ENCODE data around the gene HARBI1. TPM values are rescaled to one million over a fixed set of nuclear protein-coding genes. Genes with fewer than 3 reads are reported as not detected.

The HARBI1 gene
- total and polyA plus RNA-seq, 10 of the 15 experiments (the other 5 are each of a cell fraction or from before 2014, with no cell fraction given): 3.6 to 8.4 (median 5.2) TPM

DNA sequence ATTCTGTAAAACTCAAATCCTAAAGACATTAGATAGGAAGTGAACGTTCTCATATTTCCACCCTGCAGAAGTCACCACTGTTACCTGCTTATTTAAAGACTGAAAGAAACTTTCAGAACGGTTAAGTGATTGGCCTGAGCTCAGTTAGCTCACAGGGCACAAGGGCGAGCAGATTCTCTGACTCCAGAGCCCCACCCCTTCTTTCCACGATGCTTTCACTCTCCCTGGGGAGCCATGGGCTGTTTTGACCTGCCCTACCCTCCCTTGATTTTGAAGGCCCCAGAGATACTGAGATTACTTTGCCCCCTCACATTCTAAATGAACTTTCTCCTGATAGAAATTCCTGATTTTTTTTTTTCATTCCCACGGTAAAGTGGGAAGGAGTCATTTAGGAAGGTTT is 49.5 kb upstream of the HARBI1 start (continued):
- TF ChIP-seq, protein P1, sequence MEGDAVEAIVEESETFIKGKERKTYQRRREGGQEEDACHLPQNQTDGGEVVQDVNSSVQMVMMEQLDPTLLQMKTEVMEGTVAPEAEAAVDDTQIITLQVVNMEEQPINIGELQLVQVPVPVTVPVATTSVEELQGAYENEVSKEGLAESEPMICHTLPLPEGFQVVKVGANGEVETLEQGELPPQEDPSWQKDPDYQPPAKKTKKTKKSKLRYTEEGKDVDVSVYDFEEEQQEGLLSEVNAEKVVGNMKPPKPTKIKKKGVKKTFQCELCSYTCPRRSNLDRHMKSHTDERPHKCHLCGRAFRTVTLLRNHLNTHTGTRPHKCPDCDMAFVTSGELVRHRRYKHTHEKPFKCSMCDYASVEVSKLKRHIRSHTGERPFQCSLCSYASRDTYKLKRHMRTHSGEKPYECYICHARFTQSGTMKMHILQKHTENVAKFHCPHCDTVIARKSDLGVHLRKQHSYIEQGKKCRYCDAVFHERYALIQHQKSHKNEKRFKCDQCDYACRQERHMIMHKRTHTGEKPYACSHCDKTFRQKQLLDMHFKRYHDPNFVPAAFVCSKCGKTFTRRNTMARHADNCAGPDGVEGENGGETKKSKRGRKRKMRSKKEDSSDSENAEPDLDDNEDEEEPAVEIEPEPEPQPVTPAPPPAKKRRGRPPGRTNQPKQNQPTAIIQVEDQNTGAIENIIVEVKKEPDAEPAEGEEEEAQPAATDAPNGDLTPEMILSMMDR (IDR thresholded peaks at IDR 0.05 in 2 of 3, conservative IDR thresholded peaks at IDR 0.05 in 1 of 3; ENCODE audit: control insufficient read depth in 2 of 3, extremely low read depth in 1 of 3, insufficient read depth in 1 of 3, low read depth in 3 of 3, low read length in 3 of 3): no peak
- TF ChIP-seq POLR2AphosphoS5 (IDR thresholded peaks at IDR 0.05; ENCODE audit: low read length) (no peak), BMI1 (IDR thresholded peaks at IDR 0.05; ENCODE audit: borderline replicate concordance) (no peak)

DNA sequence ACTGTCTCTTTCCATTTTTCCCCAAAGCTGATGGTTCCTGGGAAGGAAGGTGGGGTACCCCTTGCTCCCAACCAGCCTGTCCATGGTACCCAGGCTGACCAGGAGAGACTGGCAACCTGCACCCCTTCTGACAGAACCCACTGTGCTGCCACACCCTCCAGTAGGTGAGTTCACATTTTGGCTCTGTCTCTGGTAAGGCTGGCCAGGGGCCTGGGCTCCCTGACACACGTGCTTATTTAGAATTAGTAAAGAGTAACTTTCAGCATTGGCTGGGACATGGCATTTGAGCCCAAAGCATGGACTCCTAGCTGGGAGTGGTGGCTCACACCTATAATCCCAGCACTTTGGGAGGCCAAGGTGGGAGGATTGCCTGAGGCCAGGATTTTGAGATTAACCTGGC is 48.3 kb upstream of the HARBI1 start:
- in situ Hi-C loops (cut with MboI): no loop called here
- no TSS peak for BruUV-seq (replicated peaks)
- FAIRE-seq (no peak), DNase-seq (ENCODE audit: low read depth, low spot score) (no peak), ATAC-seq (no peak)
- ChIA-PET RAD21 (ENCODE audit: unreplicated experiment) (no interaction called here), SMC1A (ENCODE audit: uncharacterized antibody, unreplicated experiment) (no interaction called here), CTCF (no interaction called here), POLR2A (no interaction called here)
- Histone ChIP-seq H3K9ac (ENCODE audit: control insufficient read depth, insufficient read depth, low read length) (no peak overlapping the region), H3K4me3 (no peak overlapping the region), H2AFZ (ENCODE audit: control insufficient read depth, low read depth, low read length) (no peak overlapping the region), H3K4me2 (ENCODE audit: control insufficient read depth, insufficient read depth) (no peak overlapping the region), H3K36me3 (ENCODE audit: control insufficient read depth in 2 of 2, insufficient read depth in 2 of 2, low read length in 1 of 2) (peaks cover 11 to 30% of the 10 kb centered on the region in 2 experiments), H3K9me3 (replicated peaks; ENCODE audit: control insufficient read depth, insufficient read depth, low read length) (no peaks in the 10 kb centered on the region), H3K79me2 (ENCODE audit: control insufficient read depth, insufficient read depth, low read length) (no peaks in the 10 kb centered on the region), H4K20me1 (ENCODE audit: control insufficient read depth, insufficient read depth) (no peaks in the 10 kb centered on the region), H3K27me3 (replicated peaks in 1 of 2; ENCODE audit: control insufficient read depth in 2 of 2, insufficient read depth in 2 of 2, low read length in 1 of 2) (no peaks in the 10 kb centered on the region), H3K4me1 (ENCODE audit: control insufficient read depth, insufficient read depth, low read length) (no peaks in the 10 kb centered on the region), H3K27ac (ENCODE audit: control insufficient read depth, insufficient read depth) (no peak overlapping the region)
- WGBS (ENCODE audit: insufficient coverage, insufficient replicate concordance, low lambda C conversion rate, missing lambda C conversion rate): 100% methylated on average over 1 of the region's 1 CpG
- intact Hi-C loops (cut with micrococcal nuclease; ENCODE audit: unreplicated experiment): no loop called here
- TF ChIP-seq ZSCAN29 (IDR thresholded peaks at IDR 0.05): no peak
- TF ChIP-seq KAT2A (conservative IDR thresholded peaks at IDR 0.05; ENCODE audit: control insufficient read depth, low read depth, low read length): no peak
- TF ChIP-seq EP300 (IDR thresholded peaks at IDR 0.05; ENCODE audit: borderline replicate concordance in 1 of 2, control insufficient read depth in 1 of 2, low read depth in 2 of 2, low read length in 2 of 2): no peak
- no peak for TF ChIP-seq WRNIP1 (IDR thresholded peaks at IDR 0.05; ENCODE audit: borderline replicate concordance, low read depth, low read length)
- TF ChIP-seq RBBP5 (conservative IDR thresholded peaks at IDR 0.05): no peak
- TF ChIP-seq STAT1 (conservative IDR thresholded peaks at IDR 0.05): no peak
- TF ChIP-seq, protein P1 (IDR thresholded peaks at IDR 0.05 in 2 of 3, conservative IDR thresholded peaks at IDR 0.05 in 1 of 3; ENCODE audit: control insufficient read depth in 2 of 3, extremely low read depth in 1 of 3, insufficient read depth in 1 of 3, low read depth in 3 of 3, low read length in 3 of 3): no peak
- TF ChIP-seq EGR1 (IDR thresholded peaks at IDR 0.05; ENCODE audit: borderline replicate concordance in 1 of 2, low read depth in 2 of 2, low read length in 2 of 2): no peak
- no peak for TF ChIP-seq SUPT20H (IDR thresholded peaks at IDR 0.05; ENCODE audit: borderline replicate concordance, control insufficient read depth, low read depth, low read length)
- TF ChIP-seq CREB1 (IDR thresholded peaks at IDR 0.05; ENCODE audit: low read depth): no peak
